SK-N-SH treated with all-trans-retinoic acid at 6 μM for 48 hours (cell line): Measurements from ENCODE around the gene GPRIN1.

Source experiments
- ATAC-seq: fragments of 200-7000 bp; cut with Tn5 transposase; 3 replicates; pipeline ENCODE4 v1.9.1; 2020; ENCODE audit warnings: mild to moderate bottlenecking, moderate library complexity
- ARNTL ChIP-seq: fragments of 450-650 bp; formaldehyde crosslinking; IDR thresholded peaks from 2 replicates; pipeline ENCODE4 v1.5.0; 2020; ENCODE audit warnings: low read depth, mild to moderate bottlenecking, moderate library complexity, borderline replicate concordance
- BACH2 ChIP-seq: fragments of 250-450 bp; sonication (Bioruptor Pico); IDR thresholded peaks from 2 replicates; pipeline ENCODE4 v1.9.0; 2021; ENCODE audit warnings: mild to moderate bottlenecking, borderline replicate concordance
- CSDC2 ChIP-seq: fragments of 250-450 bp; sonication (Bioruptor Pico); IDR thresholded peaks from 2 replicates; pipeline ENCODE4 v1.5.0; 2020; ENCODE audit warnings: mild to moderate bottlenecking, moderate library complexity
- ESRRG ChIP-seq: fragments of 250-450 bp; sonication (Bioruptor Pico); IDR thresholded peaks from 2 replicates; pipeline ENCODE4 v1.6.1; 2021; ENCODE audit warnings: mild to moderate bottlenecking
- ISL1 ChIP-seq: fragments of 250-450 bp; sonication (Bioruptor Pico); IDR thresholded peaks from 2 replicates; pipeline ENCODE4 v2.1.2; 2022; ENCODE audit warnings: mild to moderate bottlenecking, moderate library complexity
- OSR1 ChIP-seq: fragments of 250-450 bp; sonication (Bioruptor Pico); IDR thresholded peaks from 2 replicates; pipeline ENCODE4 v1.8.0; 2022; ENCODE audit warnings: moderate library complexity, mild to moderate bottlenecking, inconsistent platforms
- PPARA ChIP-seq: fragments of 250-450 bp; sonication (Bioruptor Pico); IDR thresholded peaks from 2 replicates; pipeline ENCODE4 v1.5.0; 2020; ENCODE audit warnings: mild to moderate bottlenecking, borderline replicate concordance
- RARB ChIP-seq: fragments of 250-450 bp; sonication (Bioruptor Pico); IDR thresholded peaks from 2 replicates; pipeline ENCODE4 v1.8.0; 2021; ENCODE audit warnings: mild to moderate bottlenecking, moderate library complexity
- SNAI2 ChIP-seq: fragments of 250-450 bp; sonication (Bioruptor Pico); IDR thresholded peaks from 2 replicates; pipeline ENCODE4 v1.5.0; 2020; ENCODE audit warnings: mild to moderate bottlenecking, moderate library complexity
- TCF4 ChIP-seq: fragments of 250-450 bp; sonication (Bioruptor Pico); IDR thresholded peaks from 2 replicates; pipeline ENCODE4 v1.8.0; 2021; ENCODE audit warnings: mild to moderate bottlenecking, moderate library complexity, borderline replicate concordance
- TOX ChIP-seq: fragments of 250-450 bp; sonication (Bioruptor Pico); IDR thresholded peaks from 2 replicates; pipeline ENCODE4 v1.8.0; 2021; ENCODE audit warnings: mild to moderate bottlenecking, moderate library complexity, borderline replicate concordance
- ZC3H10 ChIP-seq: fragments of 250-450 bp; sonication (Bioruptor Pico); IDR thresholded peaks from 2 replicates; pipeline ENCODE4 v1.5.1; 2021; ENCODE audit warnings: mild to moderate bottlenecking, moderate library complexity
- ZFP3 ChIP-seq: fragments of 250-450 bp; sonication (Bioruptor Pico); IDR thresholded peaks from 2 replicates; pipeline ENCODE4 v1.5.0; 2020; ENCODE audit warnings: mild to moderate bottlenecking, moderate library complexity
- ZFP30 ChIP-seq: fragments of 450-650 bp; formaldehyde crosslinking; IDR thresholded peaks from 2 replicates; pipeline ENCODE4 v1.5.0; 2022; ENCODE audit warnings: mild to moderate bottlenecking, moderate library complexity
- ZNF565 ChIP-seq: fragments of 450-650 bp; formaldehyde crosslinking; conservative IDR thresholded peaks from 2 replicates; pipeline ENCODE4 v1.5.0; 2020; ENCODE audit warnings: low read depth, mild to moderate bottlenecking, moderate library complexity
- ZNF8 ChIP-seq: fragments of 450-650 bp; formaldehyde crosslinking; IDR thresholded peaks from 2 replicates; pipeline ENCODE4 v1.5.0; 2020; ENCODE audit warnings: mild to moderate bottlenecking, moderate library complexity
- TF ChIP-seq, protein P1 (sequence below): fragments of 250-450 bp; sonication (Bioruptor Pico); IDR thresholded peaks from 2 replicates; pipeline ENCODE4 v1.8.0; 2021; ENCODE audit warnings: low read depth, mild to moderate bottlenecking, moderate library complexity, borderline replicate concordance
- TF ChIP-seq, protein P2 (sequence below): fragments of 250-450 bp; sonication (Bioruptor Pico); IDR thresholded peaks from 2 replicates; pipeline ENCODE4 v1.8.0; 2020; ENCODE audit warnings: mild to moderate bottlenecking, moderate library complexity, borderline replicate concordance
- TF ChIP-seq, protein P3 (sequence below): fragments of 250-450 bp; sonication (Bioruptor Pico); IDR thresholded peaks from 2 replicates; pipeline ENCODE4 v1.5.1; 2020; ENCODE audit warnings: low read depth, mild to moderate bottlenecking, moderate library complexity
- TF ChIP-seq, protein P4 (sequence below): fragments of 250-450 bp; sonication (Bioruptor Pico); IDR thresholded peaks from 2 replicates; pipeline ENCODE4 v1.5.0; 2020; ENCODE audit warnings: mild to moderate bottlenecking, moderate library complexity

The GPRIN1 gene

DNA sequence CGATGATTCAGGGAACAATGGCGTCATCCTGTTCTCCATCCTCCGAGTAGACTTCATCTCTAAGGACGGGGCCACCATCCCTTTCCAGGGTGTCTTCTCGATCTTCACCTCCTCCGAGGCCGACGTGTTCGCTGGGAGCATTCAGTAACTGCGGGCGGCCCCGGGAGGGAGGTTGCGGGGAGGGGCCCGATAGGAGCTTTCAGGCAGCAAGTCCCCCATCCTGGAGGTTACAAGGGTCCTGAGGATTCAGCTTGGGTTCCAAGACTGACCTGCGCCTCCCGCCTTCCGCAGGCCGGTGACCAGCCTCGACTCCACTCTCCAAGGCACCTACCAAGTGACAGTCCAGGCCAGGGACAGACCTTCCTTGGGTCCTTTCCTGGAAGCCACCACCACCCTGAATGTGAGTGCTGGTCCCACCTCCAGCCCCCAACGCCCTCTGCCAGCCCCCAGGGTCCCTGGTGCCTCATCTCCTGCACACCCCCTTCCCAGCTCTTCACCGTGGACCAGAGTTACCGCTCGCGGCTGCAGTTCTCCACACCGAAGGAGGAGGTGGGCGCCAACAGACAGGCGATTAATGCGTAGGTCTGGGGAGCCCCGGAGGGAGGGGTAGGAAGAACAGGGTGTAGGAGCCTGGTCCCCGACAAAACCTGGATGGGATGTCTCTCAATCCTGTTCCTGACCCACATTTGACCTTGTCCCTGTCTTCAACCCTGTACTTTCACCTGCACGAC is 20.8 kb downstream of the GPRIN1 start:
- TF ChIP-seq TCF4 (CRISPR knock-in tag) (no peak), ZFP30 (CRISPR knock-in tag) (no peak)
- no peak for ATAC-seq

DNA sequence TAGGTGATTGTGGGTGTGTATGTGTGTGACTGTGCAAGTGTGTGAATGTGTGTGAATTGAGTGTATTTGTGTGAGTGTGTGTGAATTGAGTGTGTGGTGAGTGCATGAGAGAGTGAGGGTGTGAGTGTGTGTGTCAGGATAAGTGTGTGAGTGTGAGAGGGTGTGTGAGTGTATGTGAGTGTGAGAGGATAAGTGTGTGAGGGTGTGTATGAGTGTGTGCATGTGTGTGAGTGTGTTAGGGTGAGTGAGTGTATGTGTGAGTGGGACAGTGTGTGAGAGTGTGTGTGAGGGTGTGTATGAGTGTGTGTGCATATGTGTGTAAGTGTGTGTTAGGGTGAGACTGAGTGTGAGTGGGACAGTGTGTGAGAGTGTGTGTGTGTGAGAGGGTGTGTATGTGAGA is 21.7 kb downstream of the GPRIN1 start:
- no peak for ATAC-seq
- TF ChIP-seq, protein P1, sequence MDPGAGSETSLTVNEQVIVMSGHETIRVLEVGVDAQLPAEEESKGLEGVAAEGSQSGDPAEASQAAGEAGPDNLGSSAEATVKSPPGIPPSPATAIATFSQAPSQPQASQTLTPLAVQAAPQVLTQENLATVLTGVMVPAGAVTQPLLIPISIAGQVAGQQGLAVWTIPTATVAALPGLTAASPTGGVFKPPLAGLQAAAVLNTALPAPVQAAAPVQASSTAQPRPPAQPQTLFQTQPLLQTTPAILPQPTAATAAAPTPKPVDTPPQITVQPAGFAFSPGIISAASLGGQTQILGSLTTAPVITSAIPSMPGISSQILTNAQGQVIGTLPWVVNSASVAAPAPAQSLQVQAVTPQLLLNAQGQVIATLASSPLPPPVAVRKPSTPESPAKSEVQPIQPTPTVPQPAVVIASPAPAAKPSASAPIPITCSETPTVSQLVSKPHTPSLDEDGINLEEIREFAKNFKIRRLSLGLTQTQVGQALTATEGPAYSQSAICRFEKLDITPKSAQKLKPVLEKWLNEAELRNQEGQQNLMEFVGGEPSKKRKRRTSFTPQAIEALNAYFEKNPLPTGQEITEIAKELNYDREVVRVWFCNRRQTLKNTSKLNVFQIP (CRISPR knock-in tag): no peak
- TF ChIP-seq ESRRG (CRISPR knock-in tag) (no peak), ZFP3 (CRISPR knock-in tag) (no peak), RARB (CRISPR knock-in tag) (no peak), ZNF8 (CRISPR knock-in tag) (no peak), TOX (CRISPR knock-in tag) (no peak)
- TF ChIP-seq, protein P2, sequence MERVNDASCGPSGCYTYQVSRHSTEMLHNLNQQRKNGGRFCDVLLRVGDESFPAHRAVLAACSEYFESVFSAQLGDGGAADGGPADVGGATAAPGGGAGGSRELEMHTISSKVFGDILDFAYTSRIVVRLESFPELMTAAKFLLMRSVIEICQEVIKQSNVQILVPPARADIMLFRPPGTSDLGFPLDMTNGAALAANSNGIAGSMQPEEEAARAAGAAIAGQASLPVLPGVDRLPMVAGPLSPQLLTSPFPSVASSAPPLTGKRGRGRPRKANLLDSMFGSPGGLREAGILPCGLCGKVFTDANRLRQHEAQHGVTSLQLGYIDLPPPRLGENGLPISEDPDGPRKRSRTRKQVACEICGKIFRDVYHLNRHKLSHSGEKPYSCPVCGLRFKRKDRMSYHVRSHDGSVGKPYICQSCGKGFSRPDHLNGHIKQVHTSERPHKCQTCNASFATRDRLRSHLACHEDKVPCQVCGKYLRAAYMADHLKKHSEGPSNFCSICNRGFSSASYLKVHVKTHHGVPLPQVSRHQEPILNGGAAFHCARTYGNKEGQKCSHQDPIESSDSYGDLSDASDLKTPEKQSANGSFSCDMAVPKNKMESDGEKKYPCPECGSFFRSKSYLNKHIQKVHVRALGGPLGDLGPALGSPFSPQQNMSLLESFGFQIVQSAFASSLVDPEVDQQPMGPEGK (CRISPR knock-in tag): no peak
- TF ChIP-seq, protein P3, sequence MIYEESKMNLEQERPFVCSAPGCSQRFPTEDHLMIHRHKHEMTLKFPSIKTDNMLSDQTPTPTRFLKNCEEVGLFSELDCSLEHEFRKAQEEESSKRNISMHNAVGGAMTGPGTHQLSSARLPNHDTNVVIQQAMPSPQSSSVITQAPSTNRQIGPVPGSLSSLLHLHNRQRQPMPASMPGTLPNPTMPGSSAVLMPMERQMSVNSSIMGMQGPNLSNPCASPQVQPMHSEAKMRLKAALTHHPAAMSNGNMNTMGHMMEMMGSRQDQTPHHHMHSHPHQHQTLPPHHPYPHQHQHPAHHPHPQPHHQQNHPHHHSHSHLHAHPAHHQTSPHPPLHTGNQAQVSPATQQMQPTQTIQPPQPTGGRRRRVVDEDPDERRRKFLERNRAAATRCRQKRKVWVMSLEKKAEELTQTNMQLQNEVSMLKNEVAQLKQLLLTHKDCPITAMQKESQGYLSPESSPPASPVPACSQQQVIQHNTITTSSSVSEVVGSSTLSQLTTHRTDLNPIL (CRISPR knock-in tag): no peak

DNA sequence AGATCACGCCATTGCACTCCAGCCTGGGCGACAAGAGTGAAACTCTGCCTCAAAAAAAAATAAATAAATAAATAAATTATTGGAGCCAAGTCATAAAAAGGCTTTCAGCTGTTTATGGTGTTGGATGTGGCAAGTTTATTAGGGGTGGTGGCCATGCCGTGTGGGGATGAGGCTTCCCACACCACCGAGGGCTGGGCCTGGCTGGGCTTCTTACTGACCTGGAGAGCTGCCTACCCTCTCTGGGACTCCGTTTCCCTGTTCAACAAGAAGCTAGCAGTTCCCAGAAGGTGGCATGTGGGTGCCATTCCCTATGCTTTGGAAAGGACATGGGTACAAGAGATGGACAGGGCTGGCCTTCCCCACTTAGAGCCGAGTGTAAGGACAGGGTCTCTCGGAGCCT is 22.6 kb downstream of the GPRIN1 start:
- no peak for TF ChIP-seq CSDC2 (CRISPR knock-in tag)
- no peak for TF ChIP-seq ISL1 (CRISPR knock-in tag)
- no peak for TF ChIP-seq ZFP3 (CRISPR knock-in tag)
- no peak for TF ChIP-seq TCF4 (CRISPR knock-in tag)
- TF ChIP-seq OSR1 (CRISPR knock-in tag): no peak
- no peak for TF ChIP-seq ZFP30 (CRISPR knock-in tag)
- TF ChIP-seq ARNTL (CRISPR knock-in tag): no peak
- no peak for TF ChIP-seq RARB (CRISPR knock-in tag)
- no peak for TF ChIP-seq ZNF565 (CRISPR knock-in tag)
- TF ChIP-seq, protein P3 (CRISPR knock-in tag): no peak
- TF ChIP-seq, protein P4, sequence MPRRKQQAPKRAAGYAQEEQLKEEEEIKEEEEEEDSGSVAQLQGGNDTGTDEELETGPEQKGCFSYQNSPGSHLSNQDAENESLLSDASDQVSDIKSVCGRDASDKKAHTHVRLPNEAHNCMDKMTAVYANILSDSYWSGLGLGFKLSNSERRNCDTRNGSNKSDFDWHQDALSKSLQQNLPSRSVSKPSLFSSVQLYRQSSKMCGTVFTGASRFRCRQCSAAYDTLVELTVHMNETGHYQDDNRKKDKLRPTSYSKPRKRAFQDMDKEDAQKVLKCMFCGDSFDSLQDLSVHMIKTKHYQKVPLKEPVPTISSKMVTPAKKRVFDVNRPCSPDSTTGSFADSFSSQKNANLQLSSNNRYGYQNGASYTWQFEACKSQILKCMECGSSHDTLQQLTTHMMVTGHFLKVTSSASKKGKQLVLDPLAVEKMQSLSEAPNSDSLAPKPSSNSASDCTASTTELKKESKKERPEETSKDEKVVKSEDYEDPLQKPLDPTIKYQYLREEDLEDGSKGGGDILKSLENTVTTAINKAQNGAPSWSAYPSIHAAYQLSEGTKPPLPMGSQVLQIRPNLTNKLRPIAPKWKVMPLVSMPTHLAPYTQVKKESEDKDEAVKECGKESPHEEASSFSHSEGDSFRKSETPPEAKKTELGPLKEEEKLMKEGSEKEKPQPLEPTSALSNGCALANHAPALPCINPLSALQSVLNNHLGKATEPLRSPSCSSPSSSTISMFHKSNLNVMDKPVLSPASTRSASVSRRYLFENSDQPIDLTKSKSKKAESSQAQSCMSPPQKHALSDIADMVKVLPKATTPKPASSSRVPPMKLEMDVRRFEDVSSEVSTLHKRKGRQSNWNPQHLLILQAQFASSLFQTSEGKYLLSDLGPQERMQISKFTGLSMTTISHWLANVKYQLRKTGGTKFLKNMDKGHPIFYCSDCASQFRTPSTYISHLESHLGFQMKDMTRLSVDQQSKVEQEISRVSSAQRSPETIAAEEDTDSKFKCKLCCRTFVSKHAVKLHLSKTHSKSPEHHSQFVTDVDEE: no peak
- no peak for TF ChIP-seq TOX (CRISPR knock-in tag)
- TF ChIP-seq ZC3H10 (CRISPR knock-in tag): no peak
- TF ChIP-seq BACH2 (CRISPR knock-in tag): no peak
- no peak for TF ChIP-seq ESRRG (CRISPR knock-in tag)
- TF ChIP-seq SNAI2 (CRISPR knock-in tag): no peak
- TF ChIP-seq, protein P2 (CRISPR knock-in tag): no peak
- no peak for TF ChIP-seq PPARA (CRISPR knock-in tag)
- no peak for TF ChIP-seq ZNF8 (CRISPR knock-in tag)
- TF ChIP-seq, all 23 proteins: peak for 0
- ATAC-seq: no peak
